GM23248 (cell line): ENCODE data around the gene STMND1. TPM values are rescaled to one million over a fixed set of nuclear protein-coding genes. Genes with fewer than 3 reads are reported as not detected.

Experiments used
- DNase-seq: peaks from one replicate; pipeline ENCODE4 v3.0.0-alpha.2; 2015
- H2AFZ ChIP-seq: fragments of 200-600 bp; sonication (generic); 2 replicates; pipeline ENCODE4 v1.6.1; 2016; ENCODE audit warnings: antibody characterized with exemption
- H3F3A ChIP-seq: fragments of 200-600 bp; sonication (generic); 2 replicates; pipeline ENCODE4 v1.6.1; 2016; ENCODE audit warnings: mild to moderate bottlenecking, antibody characterized with exemption, mixed run types; ENCODE audit not compliant: insufficient read depth
- H3K27ac ChIP-seq: fragments of 200-600 bp; sonication (generic); 2 replicates; pipeline ENCODE4 v1.5.1; 2016; ENCODE audit warnings: mild to moderate bottlenecking
- H3K27me3 ChIP-seq: fragments of 200-600 bp; sonication (generic); replicated peaks from 2 replicates; pipeline ENCODE4 v1.6.1; 2016; ENCODE audit warnings: mild to moderate bottlenecking; ENCODE audit not compliant: insufficient read depth
- H3K36me3 ChIP-seq: fragments of 200-600 bp; sonication (generic); 2 replicates; pipeline ENCODE4 v1.6.1; 2016; ENCODE audit warnings: low read depth, mild to moderate bottlenecking
- H3K4me1 ChIP-seq: fragments of 200-600 bp; sonication (generic); 2 replicates; pipeline ENCODE4 v1.6.1; 2016; ENCODE audit warnings: mild to moderate bottlenecking; ENCODE audit not compliant: insufficient read depth
- H3K4me2 ChIP-seq: fragments of 200-600 bp; sonication (generic); one replicate; pipeline ENCODE4 v1.6.1; 2016; ENCODE audit warnings: mild to moderate bottlenecking; ENCODE audit not compliant: unreplicated experiment
- H3K4me3 ChIP-seq: fragments of 200-600 bp; sonication (generic); 2 replicates; pipeline ENCODE4 v1.5.1; 2016; ENCODE audit warnings: mild to moderate bottlenecking
- H3K79me2 ChIP-seq: fragments of 200-600 bp; sonication (generic); 2 replicates; pipeline ENCODE4 v1.6.1; 2016; ENCODE audit warnings: mild to moderate bottlenecking; ENCODE audit not compliant: insufficient read depth
- H3K9ac ChIP-seq: fragments of 200-600 bp; sonication (generic); 2 replicates; pipeline ENCODE4 v1.6.1; 2016; ENCODE audit warnings: mild to moderate bottlenecking
- H3K9me2 ChIP-seq: fragments of 200-600 bp; sonication (generic); 2 replicates; pipeline ENCODE4 v1.6.1; 2016; ENCODE audit warnings: mixed run types, mild to moderate bottlenecking, moderate library complexity; ENCODE audit not compliant: insufficient read depth
- H3K9me3 ChIP-seq: fragments of 200-600 bp; sonication (generic); one replicate; pipeline ENCODE4 v1.6.1; 2017; ENCODE audit warnings: low read depth
- H4K20me1 ChIP-seq: fragments of 200-600 bp; sonication (generic); 2 replicates; pipeline ENCODE4 v1.6.0; 2016; ENCODE audit not compliant: insufficient read depth
- EZH2 ChIP-seq: fragments of 200-600 bp; sonication (generic); IDR thresholded peaks from 2 replicates; pipeline ENCODE4 v1.6.1; 2018; ENCODE audit warnings: antibody characterized with exemption, mild to moderate bottlenecking; ENCODE audit not compliant: insufficient read depth, poor library complexity, severe bottlenecking
- EZH2phosphoT487 ChIP-seq: fragments of 200-600 bp; sonication (generic); IDR thresholded peaks from 2 replicates; pipeline ENCODE4 v1.6.1; 2018; ENCODE audit warnings: antibody characterized with exemption, moderate library complexity, mild to moderate bottlenecking, low read depth; ENCODE audit not compliant: insufficient read depth
- WGBS, 2 experiments: methylation state at CpG; one replicate each; pipeline ENCODE4 v1.1.6; 2015 to 2017; ENCODE audit warnings: low lambda C conversion rate in 2 of 2, low coverage in 1 of 2; ENCODE audit errors: missing lambda C conversion rate in 2 of 2; 5-methylcytosine and 5-hydroxymethylcytosine counted together
- in situ Hi-C: fragments of 300-500 bp; cut with MboI; formaldehyde crosslinking; loops from 2 replicates; pipeline ENCODE4 v1.15.0; 2020
- polyA plus RNA-seq: library from polyadenylated mRNA; unstranded; fragments of >200 nt; fragmentation: Nextera tagmentation; extraction: Ambion mirVana; gene quantifications from 2 replicates; pipeline ENCODE4 v1.2.1, GENCODE V29; 2016
- total RNA-seq: library from RNA; depleted of rRNA; stranded (reverse); fragments of >200 nt; shearing (Covaris generic); gene quantifications from 2 replicates; pipeline ENCODE4 v1.2.3, GENCODE V29; 2014

STMND1 gene
- total and polyA plus RNA-seq, 2 experiments from 2014 or later: not detected

- Histone ChIP-seq H3K9me3 (no peaks in the 10 kb centered on the region), H3K4me3 (no peak overlapping the region), H3K27ac (peak overlapping the region; percentile 36; the same call in 1 of the 2 replicates), H2AFZ (peak overlapping the region; percentile 51; the same call in 1 of the 2 replicates), H4K20me1 (no peaks in the 10 kb centered on the region), H3K27me3 (no peaks in the 10 kb centered on the region), H3K4me2 (peak overlapping the region; percentile 21), H3K79me2 (no peaks in the 10 kb centered on the region), H3K36me3 (no peaks in the 10 kb centered on the region), H3F3A (peaks cover 5% of the 10 kb centered on the region), H3K9me2 (no peaks in the 10 kb centered on the region), H3K9ac (no peak overlapping the region), H3K4me1 (peaks cover 21% of the 10 kb centered on the region)
- DNase-seq: no peak
- no peak for TF ChIP-seq EZH2phosphoT487
- no peak for TF ChIP-seq EZH2
- 40 to 47% methylated on average over 2 of the region's 2 CpGs for WGBS, 2 experiments
- in situ Hi-C loops: no loop called here
Measured at GRCh38 chr6:17116117-17116440, 14.2 kb downstream of the STMND1 start.

- TF ChIP-seq EZH2 (no peak), EZH2phosphoT487 (no peak)
- Histone ChIP-seq H3K27me3 (no peaks in the 10 kb centered on the region), H3K27ac (no peak overlapping the region), H3K4me1 (peaks cover 16% of the 10 kb centered on the region), H3K9me3 (no peaks in the 10 kb centered on the region), H3F3A (peaks cover 5% of the 10 kb centered on the region), H4K20me1 (no peaks in the 10 kb centered on the region), H2AFZ (no peak overlapping the region), H3K4me2 (no peak overlapping the region), H3K4me3 (no peak overlapping the region), H3K9ac (no peak overlapping the region), H3K79me2 (no peaks in the 10 kb centered on the region), H3K36me3 (no peaks in the 10 kb centered on the region), H3K9me2 (no peaks in the 10 kb centered on the region)
- in situ Hi-C loops: no loop called here
- no peak for DNase-seq
- 78 to 82% methylated on average over 6 of the region's 6 CpGs for WGBS, 2 experiments
Measured at GRCh38 chr6:17120019-17120418, 18.2 kb downstream of the STMND1 start.

- no peaks in the 10 kb centered on the region for H3K9me3 ChIP-seq
- H3K4me3 ChIP-seq: no peak overlapping the region
- in situ Hi-C loops: no loop called here
- no peak for DNase-seq
- H3K9ac ChIP-seq: no peak overlapping the region
- no peak overlapping the region for H2AFZ ChIP-seq
- no peak overlapping the region for H3K27ac ChIP-seq
- H3K27me3 ChIP-seq: no peaks in the 10 kb centered on the region; the same call in 1 of the 2 replicates
- H3F3A ChIP-seq: no peaks in the 10 kb centered on the region
- H4K20me1 ChIP-seq: no peaks in the 10 kb centered on the region
- H3K79me2 ChIP-seq: no peaks in the 10 kb centered on the region
- no peaks in the 10 kb centered on the region for H3K9me2 ChIP-seq
- H3K4me2 ChIP-seq: no peak overlapping the region
- 63 to 66% methylated on average over 4 of the region's 4 CpGs for WGBS, 2 experiments
- no peaks in the 10 kb centered on the region for H3K36me3 ChIP-seq
- TF ChIP-seq EZH2: no peak
- TF ChIP-seq EZH2phosphoT487: no peak
- no peaks in the 10 kb centered on the region for H3K4me1 ChIP-seq
Measured at GRCh38 chr6:17125407-17125806, 23.6 kb downstream of the STMND1 start.

GRCh38 chr6:17130786-17131185 is 28.9 kb downstream of the STMND1 start:
- in situ Hi-C loops: no loop called here
- TF ChIP-seq EZH2phosphoT487 (no peak), EZH2 (no peak)
- DNase-seq: peak; percentile 59
- no peaks in the 10 kb centered on the region for H3K9me2 ChIP-seq
- H3K9ac ChIP-seq: no peak overlapping the region
- no peaks in the 10 kb centered on the region for H4K20me1 ChIP-seq
- WGBS, 2 experiments: 40 to 41% methylated on average over 3 of the region's 3 CpGs
- no peaks in the 10 kb centered on the region for H3K9me3 ChIP-seq
- H3K4me2 ChIP-seq: peak overlapping the region; percentile 3
- H2AFZ ChIP-seq: no peak overlapping the region
- no peaks in the 10 kb centered on the region for H3K36me3 ChIP-seq
- no peak overlapping the region for H3K4me3 ChIP-seq
- no peaks in the 10 kb centered on the region for H3K79me2 ChIP-seq
- peaks cover 14% of the 10 kb centered on the region for H3K27me3 ChIP-seq
- H3K27ac ChIP-seq: no peak overlapping the region
- H3K4me1 ChIP-seq: no peaks in the 10 kb centered on the region
- no peaks in the 10 kb centered on the region for H3F3A ChIP-seq

GRCh38 chr6:17132967-17133366 is 31.1 kb downstream of the STMND1 start:
- DNase-seq: no peak
- H3K4me3 ChIP-seq: no peak overlapping the region
- no peaks in the 10 kb centered on the region for H3K9me3 ChIP-seq
- no peaks in the 10 kb centered on the region for H3K4me1 ChIP-seq
- no peak for TF ChIP-seq EZH2
- no peak for TF ChIP-seq EZH2phosphoT487
- H3F3A ChIP-seq: no peaks in the 10 kb centered on the region
- H4K20me1 ChIP-seq: no peaks in the 10 kb centered on the region
- no peak overlapping the region for H3K27ac ChIP-seq
- no peaks in the 10 kb centered on the region for H3K9me2 ChIP-seq
- H3K36me3 ChIP-seq: no peaks in the 10 kb centered on the region
- peaks cover 14% of the 10 kb centered on the region for H3K27me3 ChIP-seq
- in situ Hi-C loops: no loop called here
- no peak overlapping the region for H2AFZ ChIP-seq
- H3K9ac ChIP-seq: no peak overlapping the region
- no peak overlapping the region for H3K4me2 ChIP-seq
- H3K79me2 ChIP-seq: no peaks in the 10 kb centered on the region
